Smooth muscle cell (in vitro differentiated cells): ENCODE data around the gene CDK16. TPM values are rescaled to one million over a fixed set of nuclear protein-coding genes. Genes with fewer than 3 reads are reported as not detected.

Source experiments
- DNase-seq: peaks from one replicate; lab custom pipeline; 2025; ENCODE audit not compliant: unreplicated experiment; lab: John Stamatoyannopoulos, UW
- H2AFZ ChIP-seq: fragments of 200-600 bp; sonication (generic); 2 replicates; pipeline ENCODE4 v1.6.0; 2016; ENCODE audit warnings: antibody characterized with exemption, low read depth, mild to moderate bottlenecking
- H3F3A ChIP-seq: fragments of 200-600 bp; sonication (generic); 2 replicates; pipeline ENCODE4 v1.6.0; 2017; ENCODE audit warnings: antibody characterized with exemption, low read depth
- H3K27ac ChIP-seq: fragments of 200-600 bp; sonication (generic); 2 replicates; pipeline ENCODE4 v1.5.1; 2016; ENCODE audit warnings: low read depth, mild to moderate bottlenecking
- H3K27me3 ChIP-seq: fragments of 200-600 bp; sonication (generic); 2 replicates; pipeline ENCODE4 v1.6.1; 2016; ENCODE audit warnings: low read depth, mild to moderate bottlenecking
- H3K36me3 ChIP-seq: fragments of 200-600 bp; sonication (generic); 2 replicates; pipeline ENCODE4 v1.5.1; 2016; ENCODE audit warnings: low read depth
- H3K4me1 ChIP-seq: fragments of 200-600 bp; sonication (generic); 2 replicates; pipeline ENCODE4 v1.5.1; 2016; ENCODE audit warnings: low read depth
- H3K4me2 ChIP-seq: fragments of 200-600 bp; sonication (generic); 2 replicates; pipeline ENCODE4 v1.6.0; 2016; ENCODE audit warnings: mild to moderate bottlenecking
- H3K4me3 ChIP-seq: fragments of 200-600 bp; sonication (generic); 2 replicates; pipeline ENCODE4 v1.5.1; 2016; ENCODE audit warnings: mild to moderate bottlenecking
- H3K79me2 ChIP-seq: fragments of 200-600 bp; sonication (generic); 2 replicates; pipeline ENCODE4 v1.6.0; 2016; ENCODE audit warnings: low read depth, mild to moderate bottlenecking
- H3K9ac ChIP-seq: fragments of 200-600 bp; sonication (generic); 2 replicates; pipeline ENCODE4 v1.6.0; 2016; ENCODE audit warnings: low read depth
- H3K9me3 ChIP-seq: fragments of 200-600 bp; sonication (generic); replicated peaks from 2 replicates; pipeline ENCODE4 v1.5.1; 2016; ENCODE audit warnings: low read depth
- H4K20me1 ChIP-seq: fragments of 200-600 bp; sonication (generic); 2 replicates; pipeline ENCODE4 v1.6.0; 2016; ENCODE audit warnings: low read depth
- WGBS: methylation state at CpG from one replicate; pipeline ENCODE4 v1.1.7; 2016; ENCODE audit warnings: low lambda C conversion rate; 5-methylcytosine and 5-hydroxymethylcytosine counted together
- polyA plus RNA-seq: library from polyadenylated mRNA; unstranded; fragments of >200 nt; fragmentation: Nextera tagmentation; extraction: Ambion mirVana; gene quantifications from 2 replicates; pipeline ENCODE4 v1.2.1, GENCODE V29; 2016
- total RNA-seq: library from RNA; depleted of rRNA; stranded (reverse); fragments of >200 nt; gene quantifications from 2 replicates; pipeline ENCODE4 v1.2.3, GENCODE V29; 2014
- TF ChIP-seq, protein P1 (sequence below): fragments of 200-600 bp; sonication (generic); IDR thresholded peaks from 2 replicates; pipeline ENCODE4 v1.5.1; 2017; ENCODE audit warnings: borderline replicate concordance, mild to moderate bottlenecking, antibody characterized with exemption; ENCODE audit not compliant: insufficient read depth, poor library complexity, severe bottlenecking

The CDK16 gene
- 118 and 176 TPM in 2 replicates for total RNA-seq
- polyA plus RNA-seq, result 269 and 270 TPM in 2 replicates

DNA sequence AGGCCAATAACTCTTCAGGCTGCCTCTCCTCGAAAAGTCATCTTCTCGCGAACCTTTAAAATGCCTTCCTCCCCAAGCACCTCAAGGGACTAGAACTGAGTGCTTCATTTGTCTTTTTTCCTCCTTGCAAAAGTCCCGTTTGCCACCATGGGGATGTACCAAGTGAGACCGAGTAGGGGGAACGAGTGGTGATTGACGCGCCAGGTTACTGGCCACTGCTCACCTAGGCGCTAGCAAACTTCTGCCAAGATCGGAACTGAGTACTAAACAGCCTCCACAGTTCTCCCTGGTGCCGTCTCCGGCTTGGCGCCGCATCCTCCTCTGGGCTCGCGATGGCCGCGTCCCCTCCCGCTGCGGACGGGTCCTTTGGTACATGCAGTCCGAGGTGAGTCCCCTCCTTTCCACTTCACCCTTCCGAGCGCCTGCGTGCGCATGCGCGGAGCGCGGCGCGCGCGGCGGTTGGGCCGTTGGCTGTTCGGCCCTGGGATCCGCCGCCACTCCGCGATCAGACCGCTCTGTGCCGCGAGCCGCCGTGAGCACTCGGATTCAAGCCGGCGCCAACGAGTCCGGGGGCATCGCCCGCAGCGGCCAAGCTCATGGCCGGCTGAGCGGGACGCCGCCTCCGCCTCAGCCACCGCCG lies at the start of gene CDK16:
CDK16 (plus strand) TSS at position 402 of the 640 bp plus-strand sequence. CDS start 4,877 bp downstream, outside the sequence.
- H3K4me1 ChIP-seq, result peaks cover 21% of the 10 kb centered on the region
- H3K4me3 ChIP-seq, result peak within 1 kb of the TSS; percentile 72
- H4K20me1 ChIP-seq, result peaks cover 44% of the 10 kb centered on the region
- peak within 1 kb of the TSS; percentile 99 for H3K27ac ChIP-seq
- peaks cover 43% of the 10 kb centered on the region for H3K79me2 ChIP-seq
- H3K9ac ChIP-seq, result peak within 1 kb of the TSS; percentile 99
- peak within 1 kb of the TSS; percentile 93 for H3K4me2 ChIP-seq
- TF ChIP-seq, protein P1, sequence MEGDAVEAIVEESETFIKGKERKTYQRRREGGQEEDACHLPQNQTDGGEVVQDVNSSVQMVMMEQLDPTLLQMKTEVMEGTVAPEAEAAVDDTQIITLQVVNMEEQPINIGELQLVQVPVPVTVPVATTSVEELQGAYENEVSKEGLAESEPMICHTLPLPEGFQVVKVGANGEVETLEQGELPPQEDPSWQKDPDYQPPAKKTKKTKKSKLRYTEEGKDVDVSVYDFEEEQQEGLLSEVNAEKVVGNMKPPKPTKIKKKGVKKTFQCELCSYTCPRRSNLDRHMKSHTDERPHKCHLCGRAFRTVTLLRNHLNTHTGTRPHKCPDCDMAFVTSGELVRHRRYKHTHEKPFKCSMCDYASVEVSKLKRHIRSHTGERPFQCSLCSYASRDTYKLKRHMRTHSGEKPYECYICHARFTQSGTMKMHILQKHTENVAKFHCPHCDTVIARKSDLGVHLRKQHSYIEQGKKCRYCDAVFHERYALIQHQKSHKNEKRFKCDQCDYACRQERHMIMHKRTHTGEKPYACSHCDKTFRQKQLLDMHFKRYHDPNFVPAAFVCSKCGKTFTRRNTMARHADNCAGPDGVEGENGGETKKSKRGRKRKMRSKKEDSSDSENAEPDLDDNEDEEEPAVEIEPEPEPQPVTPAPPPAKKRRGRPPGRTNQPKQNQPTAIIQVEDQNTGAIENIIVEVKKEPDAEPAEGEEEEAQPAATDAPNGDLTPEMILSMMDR, result no peak
- no peak within 1 kb of the TSS for H2AFZ ChIP-seq
- H3F3A ChIP-seq, result peaks cover 33% of the 10 kb centered on the region
- H3K36me3 ChIP-seq, result peaks cover 4% of the 10 kb centered on the region
- no peaks in the 10 kb centered on the region for H3K27me3 ChIP-seq
- H3K9me3 ChIP-seq, result no peaks in the 10 kb centered on the region
- peak; percentile 88 for DNase-seq
- 2% methylated on average over 61 of the region's 61 CpGs for WGBS

DNA sequence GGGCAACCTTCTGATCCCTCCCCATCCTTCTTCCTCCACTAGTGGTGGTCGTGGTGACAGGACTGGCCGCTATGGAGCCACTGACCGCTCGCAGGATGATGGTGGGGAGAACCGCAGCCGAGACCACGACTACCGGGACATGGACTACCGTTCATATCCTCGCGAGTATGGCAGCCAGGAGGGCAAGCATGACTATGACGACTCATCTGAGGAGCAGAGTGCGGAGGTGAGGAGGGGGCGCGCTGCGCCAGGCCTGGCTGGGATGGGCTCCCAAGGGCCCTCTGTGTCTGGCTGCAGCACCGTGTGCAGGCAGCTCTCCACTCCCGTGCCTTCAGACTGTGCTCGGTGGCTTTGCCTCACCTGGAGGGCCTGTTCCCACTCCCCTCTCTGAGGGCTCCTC lies 49.2 kb upstream of the CDK16 start:
- Histone ChIP-seq H3K36me3 (no peaks in the 10 kb centered on the region), H3K4me1 (no peaks in the 10 kb centered on the region), H3K27me3 (no peaks in the 10 kb centered on the region), H3K27ac (no peak overlapping the region), H2AFZ (no peak overlapping the region), H3K79me2 (peaks cover 29% of the 10 kb centered on the region), H3K4me3 (no peak overlapping the region), H3K9ac (no peak overlapping the region), H3K4me2 (no peak overlapping the region), H3F3A (no peaks in the 10 kb centered on the region), H4K20me1 (peaks cover 67% of the 10 kb centered on the region), H3K9me3 (no peaks in the 10 kb centered on the region)
- 93% methylated on average over 18 of the region's 19 CpGs for WGBS
- TF ChIP-seq, protein P1, result no peak
- DNase-seq, result no peak

DNA sequence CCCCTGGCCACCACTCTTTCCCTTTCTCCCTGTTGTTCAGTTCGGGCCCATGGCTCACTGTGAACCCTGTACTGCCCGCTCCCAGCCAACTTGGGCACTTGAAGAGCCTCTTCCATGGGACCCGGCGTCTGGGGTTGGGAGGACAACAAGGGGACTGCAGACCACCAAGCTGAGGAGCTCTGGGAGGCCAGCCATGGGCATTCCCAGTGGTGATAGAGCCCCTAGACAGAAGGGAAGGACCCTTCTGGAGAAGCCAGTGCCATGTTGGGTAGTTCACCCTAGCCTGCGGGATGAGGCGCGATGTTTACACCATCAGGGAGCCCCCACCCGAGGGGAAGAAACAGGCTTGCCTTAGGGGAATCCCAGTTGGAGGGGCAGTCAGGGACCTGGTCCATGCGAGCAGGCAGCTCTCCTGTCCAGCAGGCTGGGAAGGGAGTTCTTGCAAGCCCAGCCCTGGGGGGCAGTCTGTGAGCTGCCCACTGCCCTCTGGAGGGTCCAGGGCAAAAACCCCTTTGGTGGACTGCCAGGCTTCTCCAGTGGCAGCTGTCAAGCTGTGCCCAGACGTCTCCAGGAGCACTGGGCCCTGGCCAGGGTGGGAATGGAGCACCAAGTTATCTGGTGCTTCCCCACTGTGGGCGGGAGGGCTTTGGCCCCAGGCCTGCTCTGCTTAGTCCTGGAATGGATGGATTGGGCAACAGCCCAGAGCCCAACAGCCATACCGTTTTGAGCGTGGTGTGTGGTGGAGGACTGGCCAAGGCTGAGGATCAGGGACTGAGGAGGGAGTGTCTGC lies 48.6 kb upstream of the CDK16 start:
- Histone ChIP-seq H3K27me3 (no peaks in the 10 kb centered on the region), H3K9me3 (no peaks in the 10 kb centered on the region), H3K4me2 (no peak overlapping the region), H3F3A (no peaks in the 10 kb centered on the region), H4K20me1 (peaks cover 61% of the 10 kb centered on the region), H3K4me1 (no peaks in the 10 kb centered on the region), H3K4me3 (no peak overlapping the region), H3K9ac (no peak overlapping the region), H3K79me2 (peaks cover 22% of the 10 kb centered on the region), H3K27ac (no peak overlapping the region), H3K36me3 (no peaks in the 10 kb centered on the region), H2AFZ (no peak overlapping the region)
- 78% methylated on average over 13 of the region's 13 CpGs for WGBS
- DNase-seq, result no peak
- TF ChIP-seq, protein P1, result no peak
